SK-N-SH (cell line): ENCODE results near the gene ST6GALNAC3. TPM values are rescaled to one million over a fixed set of nuclear protein-coding genes. Genes with fewer than 3 reads are reported as not detected.

Experiments
- CTCF ChIA-PET: fragments of 300-600, 350-600 bp; formaldehyde crosslinking; extraction: SDS; loops from one replicate; lab custom pipeline; 2021; lab: Yijun Ruan, JAX
- POLR2A ChIA-PET: fragments of 350-600 bp; sonication (Branson Sonifier 250); formaldehyde crosslinking; extraction: SDS; loops from one replicate; lab custom pipeline; 2020; ENCODE audit warnings: antibody characterized with exemption, inconsistent platforms; lab: Yijun Ruan, JAX
- DNase-seq: peaks from one replicate; pipeline ENCODE4 v3.0.0; 2012
- H2AFZ ChIP-seq: fragments of 200-600 bp; sonication (generic); 2 replicates; pipeline ENCODE4 v1.8.1; 2016; ENCODE audit warnings: antibody characterized with exemption, mild to moderate bottlenecking, low read depth
- H3F3A ChIP-seq: fragments of 200-600 bp; sonication (generic); replicated peaks from 2 replicates; pipeline ENCODE3; 2016; ENCODE audit warnings: antibody characterized with exemption, mild to moderate bottlenecking; ENCODE audit not compliant: insufficient read depth
- H3K27ac ChIP-seq, 2 experiments: fragments of 200-500 bp in 1 of 2; fragments of 200-600 bp in 1 of 2; sonication (Bioruptor generic) in 1 of 2; sonication (generic), shearing (Covaris generic) in 1 of 2; 2 replicates each; pipeline versions ENCODE4 v1.5.1 to v1.6.1; 2014 to 2016; ENCODE audit warnings: low read depth in 2 of 2, inconsistent platforms in 1 of 2, low read length in 1 of 2, mild to moderate bottlenecking in 1 of 2, mixed read lengths in 1 of 2
- H3K27me3 ChIP-seq: fragments of 200-600 bp; sonication (generic), shearing (Covaris generic); 2 replicates; pipeline ENCODE4 v1.6.1; 2016; ENCODE audit warnings: mixed run types; ENCODE audit not compliant: insufficient read depth
- H3K36me3 ChIP-seq, 2 experiments: fragments of 200-500 bp in 1 of 2; fragments of 200-600 bp in 1 of 2; sonication (Bioruptor generic) in 1 of 2; sonication (generic) in 1 of 2; replicated peaks in 1 of 2; 2 replicates each; pipeline versions ENCODE3 to v1.5.1; 2014 to 2016; ENCODE audit warnings: low read length in 1 of 2, mild to moderate bottlenecking in 1 of 2; ENCODE audit not compliant: insufficient read depth in 2 of 2, control insufficient read depth in 1 of 2
- H3K4me1 ChIP-seq, 2 experiments: fragments of 200-500 bp in 1 of 2; fragments of 200-600 bp in 1 of 2; sonication (Bioruptor generic) in 1 of 2; sonication (generic), shearing (Covaris generic) in 1 of 2; 2 replicates each; pipeline versions ENCODE4 v1.5.1 to v1.6.1; 2014 to 2016; ENCODE audit warnings: low read depth in 1 of 2, low read length in 1 of 2, mixed run types in 1 of 2; ENCODE audit not compliant: insufficient read depth in 2 of 2, control insufficient read depth in 1 of 2
- H3K4me2 ChIP-seq: fragments of 200-600 bp; sonication (generic), shearing (Covaris generic); 2 replicates; pipeline ENCODE4 v1.6.1; 2017; ENCODE audit warnings: mixed run types
- H3K4me3 ChIP-seq, 2 experiments: fragments of 200-500 bp in 1 of 2; fragments of 200-600 bp in 1 of 2; sonication (Bioruptor generic) in 1 of 2; sonication (generic), shearing (Covaris generic) in 1 of 2; 2 replicates each; pipeline versions ENCODE4 v1.5.1 to v1.8.1; 2014 to 2016; ENCODE audit warnings: low read depth in 2 of 2, inconsistent platforms in 1 of 2, low read length in 1 of 2, mild to moderate bottlenecking in 1 of 2, mixed read lengths in 1 of 2, moderate library complexity in 1 of 2
- H3K79me2 ChIP-seq: fragments of 200-600 bp; sonication (generic); 2 replicates; pipeline ENCODE4 v1.8.1; 2017; ENCODE audit warnings: mild to moderate bottlenecking; ENCODE audit not compliant: insufficient read depth
- H3K9ac ChIP-seq: fragments of 200-600 bp; sonication (generic); 2 replicates; pipeline ENCODE4 v1.6.1; 2017; ENCODE audit warnings: mixed run types
- H3K9me2 ChIP-seq: fragments of 200-600 bp; sonication (generic); 2 replicates; pipeline ENCODE4 v1.6.1; 2017; ENCODE audit warnings: mixed run types
- H3K9me3 ChIP-seq: fragments of 200-600 bp; sonication (generic); 2 replicates; pipeline ENCODE4 v1.6.1; 2017; ENCODE audit warnings: mixed run types, mild to moderate bottlenecking, moderate library complexity
- H4K20me1 ChIP-seq: fragments of 200-600 bp; sonication (generic); 2 replicates; pipeline ENCODE4 v1.6.1; 2017; ENCODE audit warnings: mild to moderate bottlenecking, mixed run types; ENCODE audit not compliant: insufficient read depth
- CHD2 ChIP-seq: fragments of 150-350 bp; IDR thresholded peaks from 2 replicates; pipeline ENCODE4 v1.6.1; 2018; ENCODE audit warnings: low read length; ENCODE audit not compliant: partially characterized antibody
- CTCF ChIP-seq: fragments of 200-600 bp; sonication (generic); IDR thresholded peaks from 2 replicates; pipeline ENCODE4 v1.6.1; 2017; ENCODE audit warnings: antibody characterized with exemption, mild to moderate bottlenecking, moderate library complexity
- ELF1 ChIP-seq: IDR thresholded peaks from 2 replicates; pipeline ENCODE4 v1.4.0; 2012
- GABPA ChIP-seq: IDR thresholded peaks from 2 replicates; pipeline ENCODE4 v1.4.0; 2012; ENCODE audit warnings: low read depth, mild to moderate bottlenecking
- IRF3 ChIP-seq: fragments of 150-350 bp; IDR thresholded peaks from 2 replicates; pipeline ENCODE4 v1.6.1; 2016; ENCODE audit warnings: mild to moderate bottlenecking, low read depth, low read length
- JUND ChIP-seq: IDR thresholded peaks from 2 replicates; pipeline ENCODE4 v1.4.0; 2012
- NRF1 ChIP-seq: IDR thresholded peaks from 2 replicates; pipeline ENCODE4 v1.6.1; 2012; ENCODE audit warnings: low read depth, mild to moderate bottlenecking, low read length
- RCOR1 ChIP-seq: fragments of 150-350 bp; IDR thresholded peaks from 2 replicates; pipeline ENCODE4 v1.6.1; 2017; ENCODE audit warnings: antibody characterized with exemption, low read length
- SMC3 ChIP-seq: IDR thresholded peaks from 2 replicates; pipeline ENCODE4 v1.6.1; 2012; ENCODE audit warnings: low read depth, low read length, improper control_type of control experiment
- TAF1 ChIP-seq: IDR thresholded peaks from 2 replicates; pipeline ENCODE4 v1.6.1; 2012; ENCODE audit warnings: low read depth, mild to moderate bottlenecking, low read length, moderate library complexity, borderline replicate concordance
- USF1 ChIP-seq: IDR thresholded peaks from 2 replicates; pipeline ENCODE4 v1.4.0; 2012; ENCODE audit warnings: low read depth, borderline replicate concordance
- WGBS: methylation state at CpG from one replicate; pipeline ENCODE4 v1.1.6; 2017; ENCODE audit warnings: low lambda C conversion rate; 5-methylcytosine and 5-hydroxymethylcytosine counted together
- polyA plus RNA-seq, 3 experiments: library from polyadenylated mRNA; depleted of rRNA; stranded (reverse); fragments of >200 nt; gene quantifications; 2 replicates each; pipeline ENCODE4 v1.2.3, GENCODE V29; 2012

ST6GALNAC3 gene
- polyA plus RNA-seq, 1 of the 3 experiments (the other 2 are of a cell fraction), result 8.1 TPM

GRCh38 chr1:76669624-76670315 is 595.2 kb downstream of the ST6GALNAC3 start (continued):
- no peak for TF ChIP-seq NRF1

- H3K79me2 ChIP-seq, result no peaks in the 10 kb centered on the region
- ChIA-PET CTCF (no interaction called here), POLR2A (no interaction called here)
- H3K4me3 ChIP-seq, result no peak overlapping the region
- no peaks in the 10 kb centered on the region for H3K27me3 ChIP-seq
- TF ChIP-seq TAF1, result no peak
- TF ChIP-seq JUND, result no peak
- no peak for TF ChIP-seq CHD2
- no peak for TF ChIP-seq GABPA
- TF ChIP-seq USF1, result no peak
- no peak for TF ChIP-seq RCOR1
- TF ChIP-seq ELF1, result no peak
- no peak for TF ChIP-seq CTCF
- TF ChIP-seq SMC3, result no peak
- no peak for TF ChIP-seq IRF3
- H3K4me2 ChIP-seq, result no peak overlapping the region
- no peak overlapping the region for H3K9ac ChIP-seq
- no peak overlapping the region for H3K27ac ChIP-seq
- H2AFZ ChIP-seq, result no peak overlapping the region; the same call in 1 of the 2 replicates
- no peaks in the 10 kb centered on the region for H3K9me3 ChIP-seq
- H3K36me3 ChIP-seq, result no peaks in the 10 kb centered on the region
- no peaks in the 10 kb centered on the region for H3F3A ChIP-seq
- H3K9me2 ChIP-seq, result no peaks in the 10 kb centered on the region
- no peak for DNase-seq
- peaks cover 0 to 9% of the 10 kb centered on the region in 2 experiments; a peak in 2 of 4 replicates for H3K4me1 ChIP-seq
- 80% methylated on average over 3 of the region's 3 CpGs for WGBS
- no peaks in the 10 kb centered on the region for H4K20me1 ChIP-seq
Observed at GRCh38 chr1:76674689-76675210, 600.2 kb downstream of the ST6GALNAC3 start.
